ENCODE measurements around the gene LRP1-AS.

The LRP1-AS gene

GRCh38 chr12:57187222-57188089 lies 40.0 kb upstream of the LRP1-AS start:
- Histone ChIP-seq H3K4ac (ENCODE audit: low read depth in 1 of 2, low read length in 2 of 2) (no peak overlapping the region), H3K9me3 (ENCODE audit: control insufficient read depth, low read length) (no peaks in the 10 kb centered on the region), H2BK5ac (ENCODE audit: low read depth, low read length, poor library complexity, severe bottlenecking) (no peak overlapping the region), H2BK12ac (ENCODE audit: low read length in 2 of 2) (no peak overlapping the region), H3K27me3 (ENCODE audit: control insufficient read depth in 1 of 2, insufficient read depth in 1 of 2, low read length in 2 of 2) (no peaks in the 10 kb centered on the region), H4K91ac (ENCODE audit: low read length) (no peak overlapping the region), H3K23ac (ENCODE audit: low read length in 2 of 2) (no peak overlapping the region), H2AFZ (ENCODE audit: low read depth, low read length) (no peak overlapping the region), H3K9ac (ENCODE audit: low read length) (no peak overlapping the region), H3K4me2 (ENCODE audit: low read length, poor library complexity, severe bottlenecking) (no peak overlapping the region), H2BK120ac (ENCODE audit: low read depth, low read length) (no peak overlapping the region), H3K14ac (ENCODE audit: low read length in 2 of 2) (no peak overlapping the region), H3K79me1 (replicated peaks; ENCODE audit: low read length, poor library complexity, severe bottlenecking) (peaks cover 11% of the 10 kb centered on the region), H3K36me3 (ENCODE audit: control insufficient read depth in 1 of 2, insufficient read depth in 2 of 2, low read depth in 1 of 2, low read length in 2 of 2) (peaks cover 94 to 100% of the 10 kb centered on the region in 2 experiments), H2BK15ac (ENCODE audit: low read depth, poor library complexity, severe bottlenecking) (no peak overlapping the region), H2AK5ac (ENCODE audit: low read length, severe bottlenecking) (no peak overlapping the region), H4K8ac (ENCODE audit: low read length) (no peak overlapping the region), H3K4me3 (ENCODE audit: insufficient read depth in 1 of 2, low read depth in 1 of 2, low read length in 2 of 2) (no peak overlapping the region), H3K27ac (ENCODE audit: low read length, poor library complexity, severe bottlenecking) (no peak overlapping the region), H3K4me1 (ENCODE audit: control insufficient read depth, insufficient read depth, low read depth, low read length) (no peaks in the 10 kb centered on the region), H3K18ac (ENCODE audit: low read depth in 1 of 2, low read length in 2 of 2) (no peak overlapping the region)
- WGBS = 91% methylated on average over 21 of the region's 21 CpGs
- no peak for DNase-seq

GRCh38 chr12:57185906-57186508 lies 38.6 kb upstream of the LRP1-AS start:
- no peaks in the 10 kb centered on the region for H3K4me1 ChIP-seq (ENCODE audit: control insufficient read depth, insufficient read depth, low read depth, low read length)
- H3K18ac ChIP-seq (ENCODE audit: low read depth in 1 of 2, low read length in 2 of 2) = no peak overlapping the region
- peaks cover 90 to 100% of the 10 kb centered on the region in 2 experiments for H3K36me3 ChIP-seq (ENCODE audit: control insufficient read depth in 1 of 2, insufficient read depth in 2 of 2, low read depth in 1 of 2, low read length in 2 of 2)
- H3K4ac ChIP-seq (ENCODE audit: low read depth in 1 of 2, low read length in 2 of 2) = no peak overlapping the region
- no peaks in the 10 kb centered on the region for H3K9me3 ChIP-seq (ENCODE audit: control insufficient read depth, low read length)
- no peak overlapping the region for H2AK5ac ChIP-seq (ENCODE audit: low read length, severe bottlenecking)
- H3K9ac ChIP-seq (ENCODE audit: low read length) = no peak overlapping the region
- H4K91ac ChIP-seq (ENCODE audit: low read length) = no peak overlapping the region
- no peak overlapping the region for H3K4me2 ChIP-seq (ENCODE audit: low read length, poor library complexity, severe bottlenecking)
- no peak overlapping the region for H2BK12ac ChIP-seq (ENCODE audit: low read length in 2 of 2)
- no peaks in the 10 kb centered on the region for H3K27me3 ChIP-seq (ENCODE audit: control insufficient read depth in 1 of 2, insufficient read depth in 1 of 2, low read length in 2 of 2)
- no peak overlapping the region for H3K27ac ChIP-seq (ENCODE audit: low read length, poor library complexity, severe bottlenecking)
- peaks cover 11% of the 10 kb centered on the region for H3K79me1 ChIP-seq (replicated peaks; ENCODE audit: low read length, poor library complexity, severe bottlenecking)
- H3K14ac ChIP-seq (ENCODE audit: low read length in 2 of 2) = no peak overlapping the region
- no peak overlapping the region for H3K4me3 ChIP-seq (ENCODE audit: insufficient read depth in 1 of 2, low read depth in 1 of 2, low read length in 2 of 2)
- DNase-seq = no peak
- H2BK15ac ChIP-seq (ENCODE audit: low read depth, poor library complexity, severe bottlenecking) = no peak overlapping the region
- 95% methylated on average over 12 of the region's 12 CpGs for WGBS
- no peak overlapping the region for H2BK5ac ChIP-seq (ENCODE audit: low read depth, low read length, poor library complexity, severe bottlenecking)
- H2BK120ac ChIP-seq (ENCODE audit: low read depth, low read length) = no peak overlapping the region
- H2AFZ ChIP-seq (ENCODE audit: low read depth, low read length) = no peak overlapping the region
- no peak overlapping the region for H3K23ac ChIP-seq (ENCODE audit: low read length in 2 of 2)
- no peak overlapping the region for H4K8ac ChIP-seq (ENCODE audit: low read length)

GRCh38 chr12:57185403-57185802 lies 38.0 kb upstream of the LRP1-AS start:
- Histone ChIP-seq H3K4me3 (ENCODE audit: insufficient read depth in 1 of 2, low read depth in 1 of 2, low read length in 2 of 2) (no peak overlapping the region), H3K36me3 (ENCODE audit: control insufficient read depth in 1 of 2, insufficient read depth in 2 of 2, low read depth in 1 of 2, low read length in 2 of 2) (peaks cover 90 to 100% of the 10 kb centered on the region in 2 experiments), H3K23ac (ENCODE audit: low read length in 2 of 2) (no peak overlapping the region), H2AK5ac (ENCODE audit: low read length, severe bottlenecking) (no peak overlapping the region), H3K4me1 (ENCODE audit: control insufficient read depth, insufficient read depth, low read depth, low read length) (no peaks in the 10 kb centered on the region), H4K91ac (ENCODE audit: low read length) (no peak overlapping the region), H2AFZ (ENCODE audit: low read depth, low read length) (no peak overlapping the region), H2BK120ac (ENCODE audit: low read depth, low read length) (no peak overlapping the region), H2BK5ac (ENCODE audit: low read depth, low read length, poor library complexity, severe bottlenecking) (no peak overlapping the region), H2BK15ac (ENCODE audit: low read depth, poor library complexity, severe bottlenecking) (no peak overlapping the region), H3K79me1 (replicated peaks; ENCODE audit: low read length, poor library complexity, severe bottlenecking) (peaks cover 11% of the 10 kb centered on the region), H3K18ac (ENCODE audit: low read depth in 1 of 2, low read length in 2 of 2) (no peak overlapping the region), H3K4ac (ENCODE audit: low read depth in 1 of 2, low read length in 2 of 2) (no peak overlapping the region), H3K27me3 (ENCODE audit: control insufficient read depth in 1 of 2, insufficient read depth in 1 of 2, low read length in 2 of 2) (no peaks in the 10 kb centered on the region), H3K9me3 (ENCODE audit: control insufficient read depth, low read length) (no peaks in the 10 kb centered on the region), H3K4me2 (ENCODE audit: low read length, poor library complexity, severe bottlenecking) (no peak overlapping the region), H2BK12ac (ENCODE audit: low read length in 2 of 2) (no peak overlapping the region), H4K8ac (ENCODE audit: low read length) (no peak overlapping the region), H3K9ac (ENCODE audit: low read length) (no peak overlapping the region), H3K27ac (ENCODE audit: low read length, poor library complexity, severe bottlenecking) (no peak overlapping the region), H3K14ac (ENCODE audit: low read length in 2 of 2) (no peak overlapping the region)
- DNase-seq = no peak
- 96% methylated on average over 25 of the region's 25 CpGs for WGBS

DNA sequence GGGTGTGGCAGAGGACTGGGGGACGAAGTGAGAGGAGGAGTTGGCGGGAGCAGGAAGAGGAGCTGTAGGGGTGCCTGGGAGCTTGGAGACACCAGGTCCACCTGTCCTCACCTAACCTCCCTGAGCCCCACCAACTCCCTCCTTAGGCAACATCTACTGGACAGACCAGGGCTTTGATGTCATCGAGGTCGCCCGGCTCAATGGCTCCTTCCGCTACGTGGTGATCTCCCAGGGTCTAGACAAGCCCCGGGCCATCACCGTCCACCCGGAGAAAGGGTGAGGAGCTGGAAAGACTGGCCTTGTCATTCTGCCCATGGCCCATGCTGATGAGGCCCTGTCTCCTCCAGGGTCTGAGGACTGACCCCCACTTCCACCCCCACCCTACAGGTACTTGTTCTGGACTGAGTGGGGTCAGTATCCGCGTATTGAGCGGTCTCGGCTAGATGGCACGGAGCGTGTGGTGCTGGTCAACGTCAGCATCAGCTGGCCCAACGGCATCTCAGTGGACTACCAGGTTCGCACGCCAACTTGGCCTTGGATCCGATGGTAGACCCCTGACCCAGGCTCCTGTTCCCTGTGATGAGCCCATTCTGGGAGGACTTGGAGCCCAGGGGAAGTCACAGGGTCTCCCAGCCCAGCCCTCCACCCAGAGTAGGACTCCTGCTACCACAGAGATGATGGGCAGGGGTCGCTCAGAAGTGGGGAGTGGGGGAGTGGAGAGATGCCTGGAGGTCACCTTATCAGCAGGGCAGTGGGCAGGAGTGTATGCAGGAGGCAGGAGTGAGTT lies 36.7 kb upstream of the LRP1-AS start:
- Histone ChIP-seq H3K79me1 (replicated peaks; ENCODE audit: low read length, poor library complexity, severe bottlenecking) (peaks cover 11% of the 10 kb centered on the region), H3K4ac (ENCODE audit: low read depth in 1 of 2, low read length in 2 of 2) (no peak overlapping the region), H3K9ac (ENCODE audit: low read length) (no peak overlapping the region), H3K4me1 (ENCODE audit: control insufficient read depth, insufficient read depth, low read depth, low read length) (no peaks in the 10 kb centered on the region), H3K9me3 (ENCODE audit: control insufficient read depth, low read length) (no peaks in the 10 kb centered on the region), H4K91ac (ENCODE audit: low read length) (no peak overlapping the region), H3K36me3 (ENCODE audit: control insufficient read depth in 1 of 2, insufficient read depth in 2 of 2, low read depth in 1 of 2, low read length in 2 of 2) (peaks cover 90 to 100% of the 10 kb centered on the region in 2 experiments), H2AFZ (ENCODE audit: low read depth, low read length) (no peak overlapping the region), H3K14ac (ENCODE audit: low read length in 2 of 2) (no peak overlapping the region), H3K18ac (ENCODE audit: low read depth in 1 of 2, low read length in 2 of 2) (no peak overlapping the region), H3K4me3 (ENCODE audit: insufficient read depth in 1 of 2, low read depth in 1 of 2, low read length in 2 of 2) (no peak overlapping the region), H2BK15ac (ENCODE audit: low read depth, poor library complexity, severe bottlenecking) (no peak overlapping the region), H3K4me2 (ENCODE audit: low read length, poor library complexity, severe bottlenecking) (no peak overlapping the region), H3K23ac (ENCODE audit: low read length in 2 of 2) (no peak overlapping the region), H3K27ac (ENCODE audit: low read length, poor library complexity, severe bottlenecking) (no peak overlapping the region), H4K8ac (ENCODE audit: low read length) (no peak overlapping the region), H2BK12ac (ENCODE audit: low read length in 2 of 2) (no peak overlapping the region), H2AK5ac (ENCODE audit: low read length, severe bottlenecking) (no peak overlapping the region), H3K27me3 (ENCODE audit: control insufficient read depth in 1 of 2, insufficient read depth in 1 of 2, low read length in 2 of 2) (no peaks in the 10 kb centered on the region), H2BK5ac (ENCODE audit: low read depth, low read length, poor library complexity, severe bottlenecking) (no peak overlapping the region), H2BK120ac (ENCODE audit: low read depth, low read length) (no peak overlapping the region)
- 94% methylated on average over 22 of the region's 22 CpGs for WGBS
- DNase-seq = no peak

Measured in mesenchymal stem cell (in vitro differentiated cells and primary cell).